GM23248 (cell line): ENCODE data around the gene PATE1.

Source experiments
- EZH2 ChIP-seq: fragments of 200-600 bp; sonication (generic); IDR thresholded peaks from 2 replicates; pipeline ENCODE4 v1.6.1; 2018; ENCODE audit warnings: antibody characterized with exemption, mild to moderate bottlenecking; ENCODE audit not compliant: insufficient read depth, poor library complexity, severe bottlenecking
- EZH2phosphoT487 ChIP-seq: fragments of 200-600 bp; sonication (generic); IDR thresholded peaks from 2 replicates; pipeline ENCODE4 v1.6.1; 2018; ENCODE audit warnings: antibody characterized with exemption, moderate library complexity, mild to moderate bottlenecking, low read depth; ENCODE audit not compliant: insufficient read depth

DNA sequence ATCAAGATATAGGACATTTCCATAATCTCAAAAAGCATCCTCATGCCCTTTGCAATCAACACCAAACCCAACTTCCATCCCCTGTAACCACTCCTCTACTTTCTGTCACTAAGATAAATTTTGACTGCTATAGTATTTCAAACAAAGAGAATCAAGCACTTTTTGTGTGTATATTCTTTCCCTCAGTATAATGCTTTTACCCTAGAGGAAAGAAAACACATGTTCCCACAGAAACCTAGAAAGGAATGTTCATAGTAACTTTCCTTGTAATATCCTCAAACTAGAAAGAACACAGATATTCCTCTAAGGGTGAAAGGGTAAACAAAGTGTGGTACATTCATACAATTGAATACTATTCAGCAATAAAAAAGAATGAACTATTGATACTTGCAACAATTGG lies 5.5 kb upstream of the PATE1 start:
- TF ChIP-seq EZH2, result no peak
- TF ChIP-seq EZH2phosphoT487, result no peak
